ENCODE data around the gene MRAP.
A peak's percentile ranks its signal among the peaks of the same experiment; 100 is the strongest.

The MRAP gene

GRCh38 chr21:32325706-32326105 is 27.1 kb downstream of the MRAP start:
- no peak for DNase-seq

DNA sequence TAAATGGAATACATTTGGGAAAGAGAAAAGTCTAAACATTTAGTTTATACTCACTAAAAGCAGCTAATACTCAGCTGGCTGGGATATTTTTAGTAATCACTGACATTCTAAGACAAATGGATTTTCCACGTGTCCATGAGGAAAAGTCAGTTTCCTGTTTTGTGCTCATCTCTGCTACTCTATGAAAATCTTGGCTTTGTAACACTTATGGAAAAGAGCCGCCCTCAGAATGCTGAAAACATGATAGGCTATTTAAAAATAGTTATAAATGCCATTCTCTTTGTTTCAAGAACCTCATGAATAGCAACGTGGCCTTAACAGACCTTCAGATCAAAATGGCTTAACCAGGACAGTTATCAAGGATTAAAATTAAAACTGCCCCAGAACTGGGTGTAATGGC is 29.9 kb downstream of the MRAP start:
- no peak for DNase-seq

GRCh38 chr21:32329331-32329730 is 30.7 kb downstream of the MRAP start:
- DNase-seq = no peak

- DNase-seq = no peak
These were observed 31.1 kb downstream of the MRAP start for GRCh38 chr21:32329776-32330175.

- DNase-seq = no peak
These were observed 32.2 kb downstream of the MRAP start for GRCh38 chr21:32330784-32331311.

DNA sequence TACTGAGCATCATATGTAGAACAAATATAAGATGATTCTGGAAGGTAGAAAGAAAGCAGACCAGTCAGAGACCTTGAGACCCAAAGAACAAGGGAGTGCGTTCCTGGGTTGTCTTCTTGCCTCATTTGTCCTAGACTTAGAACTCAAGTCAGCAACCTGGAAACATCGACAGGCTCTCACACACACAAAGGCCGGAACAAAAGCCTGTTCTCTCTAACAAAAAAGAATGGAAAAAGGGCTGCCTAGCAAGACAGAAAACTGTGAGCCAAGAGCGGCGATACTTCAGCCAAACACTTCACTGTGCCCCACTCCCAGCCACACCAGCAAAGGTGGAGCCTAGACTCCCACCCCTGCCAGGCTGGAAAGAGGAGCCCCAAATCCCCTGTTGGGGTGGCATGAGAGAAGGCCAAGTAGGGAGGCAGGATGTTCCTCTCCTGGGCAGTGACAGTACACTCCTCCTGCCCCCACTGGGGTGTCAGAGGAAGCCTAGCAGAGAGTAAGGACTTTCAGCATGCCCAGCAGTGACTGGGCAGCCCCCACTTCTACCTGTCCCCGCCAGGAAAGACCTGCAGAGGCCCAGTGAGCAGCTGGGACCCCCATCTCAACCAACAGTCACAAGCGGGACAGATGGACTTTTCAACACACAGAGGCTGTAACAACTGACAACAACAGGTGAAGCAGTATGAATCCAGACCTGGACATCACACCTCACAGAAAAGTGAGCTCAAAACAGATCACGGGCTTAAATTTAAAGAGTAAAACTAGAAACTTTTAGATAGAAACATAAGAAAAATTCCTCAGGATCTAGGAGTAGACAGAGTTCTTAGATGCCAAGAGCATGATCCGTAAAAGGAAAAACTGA is 33.0 kb downstream of the MRAP start:
- peak in 1 of 2 experiments; percentile 60 for DNase-seq

DNA sequence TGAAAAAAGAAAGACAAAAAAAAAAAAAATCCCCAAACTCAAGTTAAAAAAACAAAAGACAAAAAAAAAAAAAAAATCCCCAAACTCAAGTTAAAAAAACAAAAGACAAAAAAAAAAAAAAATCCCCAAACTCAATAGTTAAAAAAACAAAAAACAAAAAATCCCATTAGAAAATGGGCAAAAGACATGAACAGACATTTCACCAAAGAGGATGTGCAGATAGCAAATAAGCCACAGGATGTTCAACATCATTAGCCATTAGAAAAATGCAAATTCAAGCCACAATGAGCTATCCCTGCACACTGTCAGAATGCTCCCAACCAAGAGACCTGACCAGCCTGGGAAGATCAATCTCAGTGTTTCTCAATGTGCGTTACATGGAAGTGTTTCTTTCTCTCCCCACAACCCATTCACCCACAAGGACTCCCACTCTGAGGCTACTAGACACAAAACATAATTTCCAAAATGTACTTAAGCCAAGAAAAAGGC is 33.9 kb downstream of the MRAP start:
- DNase-seq = no peak

DNA sequence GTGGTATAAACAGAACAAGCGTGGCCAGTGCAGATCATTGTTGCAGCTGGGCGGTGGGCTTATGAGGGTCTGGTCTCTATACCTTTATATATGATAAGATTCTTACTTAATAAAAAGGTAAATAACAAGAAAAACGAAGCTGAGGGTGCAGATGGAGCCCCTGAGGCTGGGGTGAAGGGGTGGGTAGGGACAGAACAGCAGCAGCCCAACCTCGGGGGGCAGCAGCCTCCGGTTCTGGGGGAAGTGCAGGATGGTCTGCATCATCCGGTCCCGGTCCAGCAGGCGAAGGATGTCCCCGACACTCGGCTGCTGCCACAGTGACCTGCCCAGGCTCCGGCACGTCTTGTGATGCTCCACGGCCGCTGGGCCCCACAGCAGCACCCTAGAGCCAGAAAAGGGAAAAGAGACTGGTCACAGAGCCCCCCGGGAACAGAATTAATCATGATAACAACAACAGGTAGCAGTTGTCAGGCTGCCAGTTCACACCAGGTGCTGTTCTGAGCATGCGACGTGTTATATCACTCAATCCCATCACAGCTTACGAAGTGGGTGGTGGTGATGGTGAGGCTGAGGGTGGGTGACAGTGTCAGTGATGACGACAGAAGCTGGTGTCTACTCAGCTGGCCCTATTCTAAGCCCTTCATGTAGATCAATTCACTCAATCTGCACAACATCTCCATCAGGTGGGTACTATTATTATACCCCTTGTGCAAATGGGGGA is 35.5 kb downstream of the MRAP start:
- no peak for DNase-seq

DNA sequence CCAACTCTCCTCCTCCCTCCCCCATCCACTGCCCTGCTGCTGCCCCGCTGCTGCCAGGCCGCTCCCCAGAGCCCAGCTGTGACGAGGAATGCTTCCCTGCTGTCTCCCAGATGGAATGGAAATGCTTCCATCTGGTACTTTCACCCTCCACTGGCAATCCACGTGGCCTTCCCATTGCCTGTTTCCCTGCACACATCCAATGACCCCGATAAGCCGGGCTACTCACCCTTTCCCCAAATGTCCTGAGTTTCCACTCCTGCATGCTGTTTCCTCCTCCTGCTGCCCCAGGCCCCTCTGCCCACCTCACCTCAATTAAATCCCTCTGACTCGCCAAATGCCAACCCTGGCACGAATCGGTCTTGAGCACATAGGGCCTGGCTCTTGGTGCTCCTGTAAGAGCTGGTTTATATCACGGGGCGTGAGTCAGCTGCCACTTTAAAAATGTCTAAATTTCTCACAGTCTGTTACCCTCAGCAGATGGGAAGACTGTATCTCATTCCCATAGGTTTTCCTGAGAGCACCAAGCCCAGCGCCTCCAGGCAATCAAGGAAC is 36.4 kb downstream of the MRAP start:
- peak; percentile 99 for DNase-seq

DNA sequence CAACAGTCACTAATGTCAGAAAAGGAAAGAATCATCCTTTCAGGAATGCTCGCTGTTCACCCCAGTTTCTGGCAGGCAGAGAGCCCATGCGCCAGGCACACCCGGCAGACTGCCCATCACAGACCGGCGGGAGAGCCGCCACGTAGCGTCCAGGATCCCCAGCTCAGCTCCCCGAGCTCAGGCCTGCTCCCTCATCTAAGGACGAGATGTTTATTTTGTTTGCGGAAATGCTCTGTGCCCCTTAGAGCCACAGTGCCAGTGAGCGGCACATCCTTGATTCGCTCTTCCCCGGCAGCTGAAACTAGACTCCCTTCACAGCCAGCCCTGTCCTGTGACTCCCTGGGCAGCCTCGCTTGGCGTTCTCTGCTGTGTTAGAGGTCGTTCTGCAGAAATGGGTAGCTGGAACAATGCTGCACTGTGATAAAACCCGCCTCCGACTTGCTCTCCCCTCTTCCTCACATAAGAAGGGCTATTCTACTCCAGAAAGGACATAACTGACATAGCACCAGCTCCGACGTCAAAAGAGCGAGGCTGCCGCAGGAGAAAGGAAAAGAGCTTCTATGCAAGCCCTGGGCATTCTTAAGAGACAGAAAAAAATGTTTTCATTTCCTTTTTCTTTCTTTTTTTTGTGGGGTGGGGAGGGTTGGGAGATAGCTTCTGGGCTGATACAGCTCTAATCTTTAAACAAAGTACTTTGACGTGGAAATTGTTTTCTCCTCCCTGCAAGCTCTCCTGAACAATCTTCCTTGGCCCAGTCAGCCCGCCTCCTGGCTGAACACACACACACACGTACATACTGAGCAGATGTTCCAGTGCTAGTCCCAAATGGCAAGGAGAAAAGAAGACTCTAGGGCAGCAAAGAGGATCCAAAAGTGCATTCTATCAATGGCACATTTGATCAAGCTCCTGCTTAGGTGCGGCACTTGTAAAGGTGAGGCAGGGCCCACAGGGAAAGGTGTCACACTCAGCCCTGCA is 37.2 kb downstream of the MRAP start:
- DNase-seq = peak; percentile 69 to 86

DNA sequence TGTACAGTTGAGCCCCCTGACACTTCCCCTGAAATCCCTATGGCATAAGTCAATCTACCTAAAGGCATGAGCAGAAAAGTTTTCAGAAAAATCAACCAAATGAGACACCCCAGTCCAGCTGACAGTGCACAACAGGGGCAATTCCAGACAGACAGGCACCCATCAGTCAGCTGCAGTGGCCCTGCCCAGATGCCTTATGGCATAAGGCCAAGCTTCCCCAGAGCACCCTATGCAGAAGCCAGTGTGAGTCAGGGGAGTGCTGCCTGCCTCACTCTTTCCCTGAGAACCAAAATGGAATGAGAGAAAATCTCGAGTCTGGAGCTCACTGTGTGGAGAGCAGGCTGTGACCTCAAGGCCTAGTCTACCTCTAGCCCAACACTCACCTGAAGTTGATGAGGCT is 38.1 kb downstream of the MRAP start:
- DNase-seq = peak; percentile 63 to 90

DNA sequence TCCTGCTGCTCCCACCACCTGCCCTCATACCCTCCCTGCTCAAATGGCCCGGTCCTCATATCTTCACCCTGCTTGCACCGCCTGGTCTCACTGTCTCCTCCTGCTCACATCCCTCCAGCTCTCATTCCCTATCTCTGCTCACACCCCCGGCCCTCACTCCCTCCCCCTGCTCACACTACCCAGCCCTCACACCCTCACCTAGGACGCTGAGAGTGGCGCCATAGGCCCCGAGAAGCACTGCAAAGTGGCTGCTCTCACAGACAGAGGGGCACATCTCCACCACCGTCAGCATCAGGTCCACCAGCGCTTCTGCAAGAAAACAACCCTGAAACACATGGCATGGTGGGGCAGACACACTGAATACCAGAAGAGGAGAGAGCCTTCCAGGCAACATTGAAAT is 38.6 kb downstream of the MRAP start:
- DNase-seq = peak; percentile 56 to 74

GRCh38 chr21:32338209-32338921 is 39.7 kb downstream of the MRAP start:
- no peak for DNase-seq

GRCh38 chr21:32340863-32341848 is 42.5 kb downstream of the MRAP start:
- DNase-seq = peak in 1 of 2 experiments; percentile 48

DNA sequence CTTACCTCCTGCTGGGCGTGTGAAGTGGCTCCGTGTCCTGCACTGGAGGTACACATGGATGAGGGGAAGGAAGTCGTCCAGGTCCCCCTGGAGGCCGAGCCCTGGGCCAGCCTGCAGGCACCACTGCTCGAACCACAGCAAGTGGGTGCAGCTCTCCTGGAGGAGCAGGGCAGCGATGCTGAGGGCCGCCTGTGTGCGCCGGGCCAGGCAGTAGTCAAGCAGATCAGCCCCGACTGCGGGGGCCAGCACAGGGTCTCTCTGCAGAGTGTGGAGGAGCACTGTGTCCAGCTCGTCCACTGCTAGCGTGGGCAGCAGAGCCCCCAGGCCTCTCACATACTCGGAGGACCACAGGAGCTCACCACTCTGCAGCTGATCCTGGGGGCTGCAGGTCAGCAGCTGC is 48.3 kb downstream of the MRAP start:
- no peak for DNase-seq

GRCh38 chr21:32347351-32347750 is 48.7 kb downstream of the MRAP start:
- DNase-seq = no peak

GRCh38 chr21:32347977-32348376 is 49.3 kb downstream of the MRAP start:
- no peak for DNase-seq

DNA sequence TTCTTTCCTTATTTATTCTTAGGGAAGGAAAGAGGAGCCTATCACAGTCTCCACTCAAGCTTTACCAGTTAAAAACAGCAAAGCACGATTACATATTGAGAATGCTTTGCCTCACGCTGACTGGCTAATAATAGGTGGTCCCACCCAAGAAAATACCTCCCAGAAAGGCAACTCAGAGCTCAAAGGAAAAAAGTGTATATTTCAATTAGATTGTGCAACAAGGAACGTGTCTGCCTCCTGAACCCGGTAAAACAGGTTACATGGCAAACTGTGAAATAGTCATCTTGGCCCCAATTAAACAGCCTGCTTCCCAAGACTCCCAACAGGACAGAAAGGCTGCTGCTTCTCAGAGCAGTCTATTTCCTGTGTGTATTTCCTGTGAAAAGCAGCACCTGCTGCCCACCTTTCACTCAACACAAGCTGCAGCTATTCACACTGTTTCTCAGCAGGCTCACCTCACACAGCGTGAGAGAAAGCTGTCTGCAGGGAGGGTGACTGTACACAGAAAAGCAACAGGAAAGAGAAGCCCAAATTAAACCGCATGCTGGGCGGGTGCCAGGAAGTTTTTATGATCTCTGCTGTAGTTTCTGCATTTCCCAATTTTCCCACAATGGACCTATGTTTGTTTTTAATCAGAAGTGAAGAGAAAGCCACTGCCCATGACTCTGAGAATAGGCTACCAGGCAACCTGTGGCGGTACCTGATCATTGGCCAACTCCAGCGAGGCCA is 50.1 kb downstream of the MRAP start:
- DNase-seq = no peak

GRCh38 chr21:32349333-32349944 is 50.8 kb downstream of the MRAP start:
- no peak for DNase-seq
